Activated T-helper 2 cell treated with anti-CD3 and anti-CD28 coated beads, Interferon-gamma antibody, Interleukin-2, Interleukin-4, amounts not matched to agents 10 μg/mL and 5 μg/mL and 100 μg/mL, durations not matched to agents 14 hours and 24 hours and 36 hours (primary cell): ENCODE measurements around the gene AMZ2. TPM values are rescaled to one million over a fixed set of nuclear protein-coding genes. Genes with fewer than 3 reads are reported as not detected.
"Not testable (repeated sequence)": the region's sequence is repeated elsewhere in the genome, so short reads cannot be mapped to it uniquely, and the experiment has no call there.

Experiments used
- DNase-seq: peaks from one replicate; pipeline ENCODE4 v3.0.0; 2021; ENCODE audit warnings: low spot score
- H3K27ac Mint-ChIP-seq: one replicate; pipeline ENCODE4 v1.8.0; 2021; ENCODE audit warnings: mixed read lengths
- H3K27me3 Mint-ChIP-seq: one replicate; pipeline ENCODE4 v1.8.0; 2021; ENCODE audit warnings: low read depth, mixed read lengths
- H3K36me3 Mint-ChIP-seq: one replicate; pipeline ENCODE4 v1.8.0; 2021; ENCODE audit warnings: low read depth, mixed read lengths
- H3K4me1 Mint-ChIP-seq: one replicate; pipeline ENCODE4 v1.8.0; 2021; ENCODE audit warnings: low read depth, mixed read lengths
- H3K4me3 Mint-ChIP-seq: one replicate; pipeline ENCODE4 v1.8.0; 2021; ENCODE audit warnings: low read depth, mild to moderate bottlenecking, moderate library complexity, mixed read lengths
- H3K9me3 Mint-ChIP-seq: one replicate; pipeline ENCODE4 v1.8.0; 2021; ENCODE audit warnings: mixed read lengths
- intact Hi-C: fragments of 100-400 bp; cut with micrococcal nuclease; formaldehyde crosslinking; loops from one replicate; pipeline ENCODE4 v1.15.1; 2023
- total RNA-seq: library from RNA; stranded (reverse); gene quantifications from 2 replicates; pipeline ENCODE4 v1.2.3, GENCODE V29; 2022

The AMZ2 gene, protein sequence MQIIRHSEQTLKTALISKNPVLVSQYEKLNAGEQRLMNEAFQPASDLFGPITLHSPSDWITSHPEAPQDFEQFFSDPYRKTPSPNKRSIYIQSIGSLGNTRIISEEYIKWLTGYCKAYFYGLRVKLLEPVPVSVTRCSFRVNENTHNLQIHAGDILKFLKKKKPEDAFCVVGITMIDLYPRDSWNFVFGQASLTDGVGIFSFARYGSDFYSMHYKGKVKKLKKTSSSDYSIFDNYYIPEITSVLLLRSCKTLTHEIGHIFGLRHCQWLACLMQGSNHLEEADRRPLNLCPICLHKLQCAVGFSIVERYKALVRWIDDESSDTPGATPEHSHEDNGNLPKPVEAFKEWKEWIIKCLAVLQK
- total RNA-seq = 85.9 and 111 TPM in 2 replicates

DNA sequence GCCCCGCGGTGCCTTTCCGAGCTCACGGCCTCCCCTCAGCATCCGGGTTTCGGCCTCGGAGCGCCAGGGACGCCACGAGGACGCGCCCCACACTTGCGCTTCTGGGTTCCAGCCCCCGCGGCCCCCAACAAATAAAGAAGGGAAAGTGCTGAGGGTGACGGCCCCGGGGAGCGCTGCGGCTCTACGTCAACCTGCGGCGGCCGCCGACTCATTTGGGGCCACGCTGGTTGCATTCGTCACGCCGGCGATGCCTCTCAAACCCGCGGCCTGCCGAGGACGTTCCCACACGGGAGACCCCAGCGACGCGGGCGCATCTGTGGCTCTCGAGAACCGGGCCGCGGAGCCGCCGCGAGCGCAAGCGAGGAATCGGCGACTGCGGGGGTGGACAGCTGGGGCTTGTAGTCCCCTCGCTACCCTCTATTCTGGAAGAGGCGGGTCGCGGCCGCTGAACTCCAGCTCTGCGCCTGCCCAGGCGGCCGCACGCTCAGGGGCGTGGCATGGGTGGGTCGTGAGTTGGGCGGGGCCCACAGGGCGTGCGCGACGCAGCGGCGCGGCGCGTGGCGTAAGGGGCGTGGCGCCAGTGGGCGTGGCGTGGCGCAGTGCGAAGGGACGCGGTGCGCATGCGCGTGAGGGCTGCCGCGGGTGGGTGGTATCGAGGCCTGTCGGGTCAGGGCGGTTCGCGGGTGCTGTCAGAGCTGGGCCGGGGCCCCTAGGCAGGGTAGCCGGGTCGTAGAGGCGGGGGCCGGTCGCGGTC, at the start of gene AMZ2:
AMZ2 (plus strand) TSS at position 599 of the 754 bp plus-strand sequence. CDS start 2,145 bp downstream, outside the sequence.
- H3K27me3 Mint-ChIP-seq = no peaks in the 10 kb centered on the region
- H3K4me1 Mint-ChIP-seq = peaks cover 39% of the 10 kb centered on the region
- H3K4me3 Mint-ChIP-seq = peak within 1 kb of the TSS; percentile 91
- no peaks in the 10 kb centered on the region for H3K9me3 Mint-ChIP-seq
- intact Hi-C loops = loop anchor here (1.0 to 5.0 kb wide), 5 partner anchors 8 to 210 kb away; partner anchors contain the start of genes ARSG, SLC16A6 and WIPI1
- peak within 1 kb of the TSS; percentile 94 for H3K27ac Mint-ChIP-seq
- DNase-seq = peak; percentile 97
- peaks cover 52% of the 10 kb centered on the region for H3K36me3 Mint-ChIP-seq

DNA sequence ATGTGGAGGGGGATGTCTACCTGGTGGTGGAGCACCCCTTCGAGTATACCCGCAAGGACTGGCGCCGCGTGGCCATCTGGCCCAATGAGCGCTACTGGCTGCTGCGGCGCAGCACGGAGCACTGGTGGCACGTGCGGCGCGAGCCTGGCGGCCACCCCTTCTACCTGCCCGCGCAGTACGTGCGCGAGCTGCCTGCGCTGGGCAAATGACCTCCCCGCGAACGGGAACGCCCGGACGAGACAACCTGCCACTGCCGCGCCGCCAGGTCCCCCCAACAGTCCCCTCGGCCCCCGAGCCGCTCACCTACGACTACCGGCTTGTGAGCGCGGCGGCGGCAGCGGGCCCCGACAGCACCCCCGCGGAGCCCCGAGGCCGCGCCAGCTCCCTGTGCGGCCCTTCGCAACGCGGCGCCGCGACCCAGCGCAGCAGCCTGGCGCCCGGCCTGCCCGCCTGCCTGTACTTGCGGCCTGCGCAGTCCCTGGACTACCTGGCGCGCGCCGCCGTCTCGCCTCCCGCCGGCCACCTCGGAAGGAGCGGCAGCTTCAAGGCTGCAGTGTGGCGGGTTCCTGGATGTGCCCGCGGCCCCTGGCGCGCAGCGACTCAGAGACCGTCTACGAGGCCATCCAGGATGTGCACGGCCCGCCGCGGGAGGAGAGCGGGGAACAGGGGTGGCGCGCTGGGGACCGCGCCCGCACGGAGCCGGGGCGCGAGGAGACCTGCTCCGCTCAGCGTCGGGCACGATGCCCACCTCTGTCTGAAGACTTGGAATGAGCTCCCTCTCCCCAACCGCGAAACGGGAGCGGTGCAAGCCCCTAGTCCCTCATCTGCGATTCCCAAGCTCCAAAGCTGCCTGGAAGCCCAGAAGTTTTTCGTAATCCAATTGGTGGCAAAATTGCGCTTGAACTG, 48.7 kb upstream of the AMZ2 start:
- H3K4me3 Mint-ChIP-seq = peak overlapping the region; percentile 55
- H3K4me1 Mint-ChIP-seq = peaks cover 23% of the 10 kb centered on the region
- intact Hi-C loops = no loop called here
- peaks cover 5% of the 10 kb centered on the region for H3K36me3 Mint-ChIP-seq
- H3K27me3 Mint-ChIP-seq = peaks cover 46% of the 10 kb centered on the region
- DNase-seq = peak; percentile 31
- no peaks in the 10 kb centered on the region for H3K9me3 Mint-ChIP-seq
- no peak overlapping the region for H3K27ac Mint-ChIP-seq

DNA sequence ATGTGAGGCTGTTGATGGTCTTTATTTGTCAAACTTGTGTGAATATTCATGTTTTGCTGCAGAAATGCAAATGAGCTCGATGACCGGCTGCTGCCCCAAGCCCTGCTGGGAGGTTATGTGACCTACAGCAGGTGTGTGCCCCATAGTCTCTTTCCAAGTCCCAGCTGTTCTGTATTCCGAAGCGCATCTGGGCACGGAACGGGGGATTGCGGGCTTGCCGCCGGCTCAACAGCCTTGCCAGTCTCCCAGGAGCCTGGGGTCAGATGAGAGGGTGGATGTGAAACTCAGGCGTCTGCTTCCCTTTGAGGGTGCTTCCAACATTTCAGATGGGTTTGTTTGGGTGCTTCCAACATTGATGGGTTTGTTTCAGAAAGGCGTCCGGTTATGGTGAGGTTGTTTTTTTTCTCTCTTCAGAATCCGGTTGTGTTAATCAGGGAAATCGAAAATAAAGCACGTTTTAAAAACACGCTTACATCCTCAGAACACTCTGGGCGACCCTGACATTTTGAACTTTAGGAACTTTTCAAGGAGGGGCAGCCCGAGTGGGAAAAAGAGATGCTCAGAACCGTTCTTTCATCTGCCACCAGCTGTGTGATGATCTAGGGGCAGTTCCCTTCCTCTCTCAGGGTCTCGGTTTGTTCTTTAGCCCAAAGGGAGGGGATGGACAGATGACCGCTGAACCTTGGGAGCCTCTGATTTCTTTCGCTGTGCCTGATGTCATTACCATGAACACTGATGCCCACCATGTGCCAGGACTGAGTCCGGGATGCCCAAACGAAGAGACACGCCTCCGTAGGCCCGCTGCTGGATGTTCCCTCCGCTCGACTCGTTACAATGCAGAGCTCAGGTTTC, 47.8 kb upstream of the AMZ2 start:
- peaks cover 43% of the 10 kb centered on the region for H3K27me3 Mint-ChIP-seq
- intact Hi-C loops = loop anchor here (2.0 to 10.0 kb wide), 2 partner anchors 19 to 155 kb away; no protein-coding TSS in a partner anchor
- H3K27ac Mint-ChIP-seq = no peak overlapping the region
- no peaks in the 10 kb centered on the region for H3K9me3 Mint-ChIP-seq
- H3K4me1 Mint-ChIP-seq = peaks cover 25% of the 10 kb centered on the region
- peak overlapping the region; percentile 55 for H3K4me3 Mint-ChIP-seq
- DNase-seq = no peak
- peaks cover 4% of the 10 kb centered on the region for H3K36me3 Mint-ChIP-seq

DNA sequence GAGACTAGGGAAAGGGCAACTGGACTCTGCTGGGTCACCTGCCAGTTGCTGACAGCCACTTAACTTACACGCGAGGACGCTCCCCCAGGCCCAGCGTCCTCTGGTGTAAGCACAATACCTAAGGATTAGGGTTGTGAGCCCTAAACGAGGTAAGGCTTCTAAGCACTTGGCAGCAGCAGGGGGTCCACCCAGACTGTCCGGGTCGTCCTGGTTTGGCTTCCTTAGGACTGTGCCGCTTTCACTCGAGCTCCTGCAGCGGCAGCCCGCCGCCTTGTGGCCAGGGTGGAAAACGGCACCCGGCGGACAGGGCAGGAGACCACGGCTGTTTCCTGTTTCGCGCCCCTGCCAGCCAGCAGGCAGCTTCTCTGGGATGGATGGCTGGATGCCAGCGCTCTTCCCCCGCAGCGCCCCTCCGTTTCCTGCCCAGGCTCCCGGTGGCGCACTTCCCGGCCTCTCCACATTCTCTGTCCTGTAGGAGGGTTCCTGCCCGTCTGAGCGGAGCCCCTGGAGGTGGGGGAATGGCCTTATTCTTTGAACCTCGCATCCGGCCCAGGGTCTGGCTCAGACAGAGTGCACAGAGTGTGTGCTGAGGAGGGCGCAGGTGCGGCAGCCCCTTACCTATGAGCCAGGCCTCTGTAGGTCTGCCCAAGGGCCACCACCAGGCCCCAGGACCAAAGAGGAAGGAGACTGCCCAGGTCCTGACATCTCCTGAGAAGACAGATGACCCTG, 47.0 kb upstream of the AMZ2 start:
- peak; percentile 72 for DNase-seq
- no peak overlapping the region for H3K27ac Mint-ChIP-seq

GRCh38 chr17:68201418-68201771, 46.4 kb upstream of the AMZ2 start:
- not testable (repeated sequence) for H3K27ac Mint-ChIP-seq
- intact Hi-C loops = loop anchor here (1.0 to 10.0 kb wide), 3 partner anchors 21 to 153 kb away; no protein-coding TSS in a partner anchor

More for the DNA sequence above, 47.0 kb upstream of the AMZ2 start:
- no peaks in the 10 kb centered on the region for H3K9me3 Mint-ChIP-seq
- H3K36me3 Mint-ChIP-seq = no peaks in the 10 kb centered on the region
- peaks cover 21% of the 10 kb centered on the region for H3K4me1 Mint-ChIP-seq
- H3K27me3 Mint-ChIP-seq = peaks cover 35% of the 10 kb centered on the region
- H3K4me3 Mint-ChIP-seq = peak overlapping the region; percentile 55
- intact Hi-C loops = loop anchor here (1.0 to 10.0 kb wide), 3 partner anchors 20 to 154 kb away; no protein-coding TSS in a partner anchor

GRCh38 chr17:68202321-68202720, 45.5 kb upstream of the AMZ2 start:
- not testable (repeated sequence) for H3K4me3 Mint-ChIP-seq, DNase-seq, H3K36me3 Mint-ChIP-seq, H3K9me3 Mint-ChIP-seq, H3K27ac Mint-ChIP-seq
- H3K27me3 Mint-ChIP-seq = peaks cover 27% of the 10 kb centered on the region
- intact Hi-C loops = loop anchor here (10.0 kb wide), 1 partner anchor 152 kb away; no protein-coding TSS in a partner anchor
- peaks cover 32% of the 10 kb centered on the region for H3K4me1 Mint-ChIP-seq

More at GRCh38 chr17:68201418-68201771, 46.4 kb upstream of the AMZ2 start:
- Mint-ChIP-seq H3K4me1 (peaks cover 23% of the 10 kb centered on the region), H3K27me3 (peaks cover 33% of the 10 kb centered on the region)
- not testable (repeated sequence) for DNase-seq, H3K4me3 Mint-ChIP-seq, H3K9me3 Mint-ChIP-seq, H3K36me3 Mint-ChIP-seq

GRCh38 chr17:68204736-68205135, 43.1 kb upstream of the AMZ2 start:
- no peak for DNase-seq
- H3K4me3 Mint-ChIP-seq = peak overlapping the region; percentile 93
- intact Hi-C loops = loop anchor here (1.0 to 10.0 kb wide), 3 partner anchors 44 to 150 kb away; partner anchors contain the start of genes AMZ2, ARSG and SLC16A6
- H3K9me3 Mint-ChIP-seq = no peaks in the 10 kb centered on the region
- H3K36me3 Mint-ChIP-seq = peaks cover 19% of the 10 kb centered on the region
- no peak overlapping the region for H3K27ac Mint-ChIP-seq
- peaks cover 15% of the 10 kb centered on the region for H3K27me3 Mint-ChIP-seq
- peaks cover 29% of the 10 kb centered on the region for H3K4me1 Mint-ChIP-seq

- Mint-ChIP-seq H3K9me3 (no peaks in the 10 kb centered on the region), H3K27ac (peak overlapping the region; percentile 33), H3K4me1 (peaks cover 26% of the 10 kb centered on the region), H3K4me3 (peak overlapping the region; percentile 93), H3K27me3 (peaks cover 9% of the 10 kb centered on the region), H3K36me3 (peaks cover 23% of the 10 kb centered on the region)
- intact Hi-C loops = loop anchor here (1.0 to 10.0 kb wide), 3 partner anchors 43 to 149 kb away; partner anchors contain the start of genes AMZ2, ARSG and SLC16A6
- peak; percentile 90 for DNase-seq
These were observed 42.5 kb upstream of the AMZ2 start for GRCh38 chr17:68205251-68205807.

GRCh38 chr17:68205808-68206720, 41.8 kb upstream of the AMZ2 start:
- intact Hi-C loops = loop anchor here (1.0 to 10.0 kb wide), 6 partner anchors 26 to 255 kb away; partner anchors contain the start of genes AMZ2, ARSG and SLC16A6
- DNase-seq = no peak
- Mint-ChIP-seq H3K27me3 (peaks cover 6% of the 10 kb centered on the region), H3K36me3 (peaks cover 30% of the 10 kb centered on the region), H3K4me3 (peak overlapping the region; percentile 93), H3K9me3 (no peaks in the 10 kb centered on the region), H3K4me1 (peaks cover 29% of the 10 kb centered on the region), H3K27ac (peak overlapping the region; percentile 90)
